H1 (cell line): ENCODE results near the gene SLC38A1. TPM values are rescaled to one million over a fixed set of nuclear protein-coding genes. Genes with fewer than 3 reads are reported as not detected.

Experiments
- BCL11A ChIP-seq, 2 experiments: IDR thresholded peaks; one replicate each; pipeline ENCODE4 v1.6.1; 2011; ENCODE audit warnings: low read depth in 2 of 2, low read length in 2 of 2, mild to moderate bottlenecking in 2 of 2
- JUND ChIP-seq: IDR thresholded peaks from 2 replicates; pipeline ENCODE4 v1.6.1; 2011; ENCODE audit warnings: mild to moderate bottlenecking, improper control_type of control experiment, low read length
- MAFK ChIP-seq: IDR thresholded peaks from 2 replicates; pipeline ENCODE4 v1.6.1; 2012; ENCODE audit warnings: low read depth, mild to moderate bottlenecking, improper control_type of control experiment, low read length
- MAX ChIP-seq: IDR thresholded peaks from 2 replicates; pipeline ENCODE4 v1.6.1; 2012; ENCODE audit warnings: inconsistent platforms
- POLR2AphosphoS5 ChIP-seq: IDR thresholded peaks from 2 replicates; pipeline ENCODE4 v1.6.1; 2011; ENCODE audit warnings: low read depth, low read length
- SP2 ChIP-seq: IDR thresholded peaks from 2 replicates; pipeline ENCODE4 v1.6.1; 2012; ENCODE audit warnings: mild to moderate bottlenecking, low read length, inconsistent platforms
- SUZ12 ChIP-seq: fragments of 200-600 bp; sonication (generic); IDR thresholded peaks from 2 replicates; pipeline ENCODE4 v1.6.1; 2012; ENCODE audit warnings: mild to moderate bottlenecking, inconsistent platforms, low read length, moderate library complexity, mixed read lengths
- polyA plus RNA-seq, 7 experiments: library from polyadenylated mRNA; depleted of rRNA in 3 of 7; stranded (reverse) in 5 of 7; unstranded in 2 of 7; fragments of >200 nt in 5 of 7; fragments of 200-250 nt in 2 of 7; gene quantifications; 1 replicate in 5 of 7; 2 replicates in 1 of 7; 4 replicates in 1 of 7; pipeline versions ENCODE4 v1.2.1 to v1.2.3, GENCODE V29; 2011 to 2013; ENCODE audit warnings: missing spikeins in 2 of 7, mixed read lengths in 2 of 7
- total RNA-seq: library from RNA; stranded (reverse); fragmentation: NEBNext Ultra II Directional; extraction: Animal tissue kit (Norgen Biotek cat#: 25700); gene quantifications from 2 replicates; pipeline ENCODE4 v1.2.1, GENCODE V29; 2021

SLC38A1 gene
- total and polyA plus RNA-seq, 2 of the 8 experiments (the other 6 are each of a cell fraction or from before 2014, with no cell fraction given), result 83.4 to 242 TPM

GRCh38 chr12:46183112-46183511 is 85.7 kb downstream of the SLC38A1 start (continued):
- TF ChIP-seq POLR2AphosphoS5 (no peak), BCL11A (IDR thresholded peaks at IDR 0.05; ENCODE audit: low read depth in 2 of 2, low read length in 2 of 2) (no peak), MAX (no peak), SUZ12 (no peak), MAFK (no peak), SP2 (no peak), JUND (no peak)
